Measurements from ENCODE around the gene OPTN. TPM values are rescaled to one million over a fixed set of nuclear protein-coding genes. Genes with fewer than 3 reads are reported as not detected.

The OPTN gene
- total and polyA plus RNA-seq, 7 donors = 53.5 to 127 (median 63.7) TPM

DNA sequence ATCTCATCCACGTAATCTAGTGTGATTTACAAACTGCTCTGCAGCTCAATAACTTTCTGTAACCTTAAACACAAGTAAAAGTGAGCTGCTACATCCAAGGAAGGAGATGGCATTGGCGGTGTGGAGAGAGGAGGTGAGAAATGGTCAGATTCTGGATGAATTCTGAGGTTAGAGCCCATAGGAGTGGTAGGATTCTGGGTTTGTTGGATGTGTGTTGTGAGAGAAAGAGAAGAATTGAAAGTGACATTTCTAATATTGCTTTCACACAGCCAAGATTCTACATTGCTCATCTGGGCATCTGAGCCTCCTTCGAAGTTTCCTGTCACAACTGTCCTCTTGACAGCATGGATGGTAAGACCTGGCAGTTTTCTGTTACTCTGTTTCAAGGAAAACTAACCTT, 63.9 kb downstream of the OPTN start:
- H3K4me3 ChIP-seq = no peak overlapping the region
- intact Hi-C loops (cut with DNase I) = no loop called here
- WGBS, 2 donors = 92 to 94% methylated on average over 3 of the region's 3 CpGs
- H3K36me3 ChIP-seq = no peaks in the 10 kb centered on the region
- H3K4me1 ChIP-seq = peaks cover 0 to 15% (median 14%) of the 10 kb centered on the region in 4 donors
- H3K9me3 ChIP-seq = no peaks in the 10 kb centered on the region
- no peaks in the 10 kb centered on the region for H3K27me3 ChIP-seq
- TF ChIP-seq POLR2AphosphoS5 (IDR thresholded peaks at IDR 0.05) (no peak), EP300 (IDR thresholded peaks at IDR 0.05) (no peak), POLR2A (IDR thresholded peaks at IDR 0.05) (no peak)
- TF ChIP-seq, protein P1, sequence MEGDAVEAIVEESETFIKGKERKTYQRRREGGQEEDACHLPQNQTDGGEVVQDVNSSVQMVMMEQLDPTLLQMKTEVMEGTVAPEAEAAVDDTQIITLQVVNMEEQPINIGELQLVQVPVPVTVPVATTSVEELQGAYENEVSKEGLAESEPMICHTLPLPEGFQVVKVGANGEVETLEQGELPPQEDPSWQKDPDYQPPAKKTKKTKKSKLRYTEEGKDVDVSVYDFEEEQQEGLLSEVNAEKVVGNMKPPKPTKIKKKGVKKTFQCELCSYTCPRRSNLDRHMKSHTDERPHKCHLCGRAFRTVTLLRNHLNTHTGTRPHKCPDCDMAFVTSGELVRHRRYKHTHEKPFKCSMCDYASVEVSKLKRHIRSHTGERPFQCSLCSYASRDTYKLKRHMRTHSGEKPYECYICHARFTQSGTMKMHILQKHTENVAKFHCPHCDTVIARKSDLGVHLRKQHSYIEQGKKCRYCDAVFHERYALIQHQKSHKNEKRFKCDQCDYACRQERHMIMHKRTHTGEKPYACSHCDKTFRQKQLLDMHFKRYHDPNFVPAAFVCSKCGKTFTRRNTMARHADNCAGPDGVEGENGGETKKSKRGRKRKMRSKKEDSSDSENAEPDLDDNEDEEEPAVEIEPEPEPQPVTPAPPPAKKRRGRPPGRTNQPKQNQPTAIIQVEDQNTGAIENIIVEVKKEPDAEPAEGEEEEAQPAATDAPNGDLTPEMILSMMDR (IDR thresholded peaks at IDR 0.05) = no peak
- H3K27ac ChIP-seq = no peak overlapping the region
- no peak for DNase-seq

DNA sequence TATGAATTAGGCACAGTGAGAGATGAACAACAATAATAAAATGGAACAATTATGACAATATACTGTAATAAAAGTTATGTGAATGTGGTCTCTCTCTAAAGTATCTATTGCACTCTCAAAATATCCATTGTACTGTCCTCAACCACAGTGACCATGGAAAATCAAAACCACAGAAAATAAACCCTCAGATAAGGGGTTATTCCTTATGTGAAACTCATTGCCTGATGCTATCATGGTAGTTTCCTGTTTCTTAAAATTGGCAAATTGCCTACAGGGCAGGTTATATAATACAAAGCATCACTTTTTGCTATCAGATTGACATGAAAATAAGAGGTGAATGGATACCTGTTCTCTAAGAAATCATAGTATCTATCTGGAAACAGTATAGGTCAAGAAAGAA, 65.2 kb downstream of the OPTN start:
- no peak overlapping the region for H3K4me3 ChIP-seq
- H3K27me3 ChIP-seq = no peaks in the 10 kb centered on the region
- H3K27ac ChIP-seq = no peak overlapping the region
- intact Hi-C loops (cut with DNase I) = no loop called here
- H3K4me1 ChIP-seq = peaks cover 0 to 15% (median 14%) of the 10 kb centered on the region in 4 donors
- no peaks in the 10 kb centered on the region for H3K36me3 ChIP-seq
- no peak for TF ChIP-seq POLR2AphosphoS5 (IDR thresholded peaks at IDR 0.05)
- TF ChIP-seq, protein P1 (IDR thresholded peaks at IDR 0.05) = no peak
- no peak for TF ChIP-seq EP300 (IDR thresholded peaks at IDR 0.05)
- TF ChIP-seq POLR2A (IDR thresholded peaks at IDR 0.05) = no peak
- no peak for DNase-seq
- no peaks in the 10 kb centered on the region for H3K9me3 ChIP-seq

DNA sequence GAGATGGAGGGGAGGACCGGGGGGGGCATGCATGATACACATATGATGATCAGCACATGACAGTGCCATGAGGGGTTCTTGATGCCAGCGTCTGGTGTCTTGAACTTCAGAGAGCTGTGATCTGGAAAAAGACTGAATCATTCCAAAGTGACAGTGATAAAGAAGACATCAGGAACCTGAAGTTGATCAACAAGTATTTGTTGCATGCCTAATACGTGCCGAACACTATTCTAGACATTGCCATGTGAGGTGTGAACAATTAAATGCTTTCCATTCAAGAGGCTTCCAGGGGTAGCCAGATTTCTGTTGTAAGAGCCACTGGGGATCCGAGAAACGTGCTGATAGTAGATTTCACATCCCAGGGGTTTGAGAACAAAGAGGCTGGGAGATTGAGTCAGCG, 67.6 kb downstream of the OPTN start:
- H3K36me3 ChIP-seq = no peaks in the 10 kb centered on the region

DNA sequence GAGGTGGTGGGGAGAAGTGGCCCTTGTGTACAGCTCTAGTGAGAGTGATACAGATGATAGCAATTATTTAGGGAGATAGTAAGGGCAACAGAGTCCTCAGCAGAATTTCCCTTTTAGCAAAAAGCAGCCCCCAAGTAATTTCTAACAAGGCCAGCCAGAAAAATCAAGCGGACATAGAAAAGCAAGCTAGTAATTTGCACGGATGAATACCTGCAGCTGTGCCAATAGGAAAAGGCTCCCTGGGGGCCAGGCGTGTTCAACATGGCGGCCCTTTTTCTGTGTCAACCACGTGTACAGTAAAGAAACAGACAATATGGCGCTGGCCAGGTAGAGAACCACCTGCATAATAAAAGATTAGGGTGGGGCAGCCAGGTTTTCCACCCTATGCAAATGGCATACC, 68.8 kb downstream of the OPTN start:
- no peak for DNase-seq
- TF ChIP-seq POLR2A (IDR thresholded peaks at IDR 0.05) (no peak), POLR2AphosphoS5 (IDR thresholded peaks at IDR 0.05) (no peak), EP300 (IDR thresholded peaks at IDR 0.05) (no peak)
- TF ChIP-seq, protein P1 (IDR thresholded peaks at IDR 0.05) = no peak
- no peak overlapping the region for H3K4me3 ChIP-seq
- H3K27me3 ChIP-seq = no peaks in the 10 kb centered on the region
- 91 to 94% methylated on average over 6 of the region's 6 CpGs for WGBS, 2 donors
- intact Hi-C loops (cut with DNase I) = no loop called here
- no peaks in the 10 kb centered on the region for H3K9me3 ChIP-seq
- H3K4me1 ChIP-seq = no peaks in the 10 kb centered on the region
- H3K36me3 ChIP-seq = no peaks in the 10 kb centered on the region
- H3K27ac ChIP-seq = no peak overlapping the region

More for the DNA sequence above, 67.6 kb downstream of the OPTN start:
- TF ChIP-seq EP300 (IDR thresholded peaks at IDR 0.05) (no peak), POLR2AphosphoS5 (IDR thresholded peaks at IDR 0.05) (no peak), POLR2A (IDR thresholded peaks at IDR 0.05) (no peak)
- intact Hi-C loops (cut with DNase I) = no loop called here
- no peak for DNase-seq
- Histone ChIP-seq H3K27ac (no peak overlapping the region), H3K9me3 (no peaks in the 10 kb centered on the region), H3K27me3 (no peaks in the 10 kb centered on the region), H3K4me3 (no peak overlapping the region), H3K4me1 (no peaks in the 10 kb centered on the region)
- WGBS, 2 donors = 90 to 96% methylated on average over 7 of the region's 7 CpGs

DNA sequence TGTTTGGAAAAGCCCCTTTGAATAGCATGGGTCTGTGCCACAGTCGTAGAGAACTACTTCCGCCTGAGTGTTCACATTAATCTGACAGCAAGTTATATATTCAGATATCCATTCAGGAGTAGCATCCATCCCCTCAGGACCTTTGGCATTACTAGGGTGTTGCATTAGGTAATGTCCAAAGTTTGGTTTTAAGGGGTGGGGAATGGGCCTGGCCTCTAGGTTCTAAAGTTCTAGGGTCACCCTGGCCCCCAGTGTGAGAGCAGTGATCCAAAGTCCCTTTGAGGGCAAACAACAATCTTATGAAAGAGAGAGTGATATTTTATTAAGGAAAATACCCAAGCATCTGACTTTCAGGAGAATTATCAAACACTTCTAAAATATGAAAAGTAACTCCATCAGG, 73.7 kb downstream of the OPTN start:
- H3K4me1 ChIP-seq = no peaks in the 10 kb centered on the region
- H3K4me3 ChIP-seq = no peak overlapping the region
- no peak for TF ChIP-seq POLR2A (IDR thresholded peaks at IDR 0.05)
- no peak for TF ChIP-seq POLR2AphosphoS5 (IDR thresholded peaks at IDR 0.05)
- no peak for TF ChIP-seq EP300 (IDR thresholded peaks at IDR 0.05)
- TF ChIP-seq, protein P1 (IDR thresholded peaks at IDR 0.05) = no peak
- no peaks in the 10 kb centered on the region for H3K9me3 ChIP-seq
- intact Hi-C loops (cut with DNase I) = no loop called here
- DNase-seq = no peak
- H3K27ac ChIP-seq = no peak overlapping the region
- H3K27me3 ChIP-seq = no peaks in the 10 kb centered on the region
- H3K36me3 ChIP-seq = no peaks in the 10 kb centered on the region
- 97% methylated on average over 2 of the region's 2 CpGs for WGBS, 2 donors
